Endothelial cell (in vitro differentiated cells): ENCODE measurements around the gene BIRC7. TPM values are rescaled to one million over a fixed set of nuclear protein-coding genes. Genes with fewer than 3 reads are reported as not detected.

Source experiments
- DNase-seq: peaks from one replicate; pipeline ENCODE4 v3.0.0; 2021; ENCODE audit warnings: low spot score
- H3K27ac Mint-ChIP-seq: one replicate; pipeline ENCODE4 v1.8.0; 2021; ENCODE audit warnings: mixed read lengths, inconsistent platforms; ENCODE audit not compliant: unreplicated experiment
- H3K27me3 Mint-ChIP-seq: one replicate; pipeline ENCODE4 v1.8.0; 2021; ENCODE audit warnings: mild to moderate bottlenecking, moderate library complexity, mixed read lengths, inconsistent platforms; ENCODE audit not compliant: unreplicated experiment
- H3K36me3 Mint-ChIP-seq: one replicate; pipeline ENCODE4 v1.8.0; 2021; ENCODE audit warnings: mild to moderate bottlenecking, low read depth, mixed read lengths, inconsistent platforms; ENCODE audit not compliant: unreplicated experiment
- H3K4me1 Mint-ChIP-seq: one replicate; pipeline ENCODE4 v1.8.0; 2021; ENCODE audit warnings: mild to moderate bottlenecking, mixed read lengths, inconsistent platforms; ENCODE audit not compliant: unreplicated experiment
- H3K4me3 Mint-ChIP-seq: one replicate; pipeline ENCODE4 v1.8.0; 2021; ENCODE audit warnings: mild to moderate bottlenecking, mixed read lengths, inconsistent platforms; ENCODE audit not compliant: unreplicated experiment
- H3K9me3 Mint-ChIP-seq: one replicate; pipeline ENCODE4 v1.8.0; 2021; ENCODE audit warnings: mixed read lengths, inconsistent platforms; ENCODE audit not compliant: unreplicated experiment
- CTCF ChIP-seq: fragments of 200-600 bp; sonication (generic); IDR thresholded peaks from one replicate; pipeline ENCODE4 v1.5.0; 2021; ENCODE audit warnings: antibody characterized with exemption; ENCODE audit not compliant: unreplicated experiment
- total RNA-seq: library from RNA; stranded (reverse); fragmentation: NEBNext Ultra II Directional; extraction: Animal tissue kit (Norgen Biotek cat#: 25700); gene quantifications from one replicate; pipeline ENCODE4 v1.2.1, GENCODE V29; 2021; ENCODE audit not compliant: unreplicated experiment

The BIRC7 gene
- total RNA-seq, 1 donor from 2014 or later = not detected

- no peak for DNase-seq
- Mint-ChIP-seq H3K4me1 (no peaks in the 10 kb centered on the region), H3K27me3 (peaks cover 11% of the 10 kb centered on the region), H3K4me3 (no peak overlapping the region), H3K36me3 (peaks cover 4% of the 10 kb centered on the region), H3K9me3 (no peaks in the 10 kb centered on the region), H3K27ac (no peak overlapping the region)
- no peak for TF ChIP-seq CTCF
These were observed 47.6 kb upstream of the BIRC7 start for GRCh38 chr20:63188159-63188442.

DNA sequence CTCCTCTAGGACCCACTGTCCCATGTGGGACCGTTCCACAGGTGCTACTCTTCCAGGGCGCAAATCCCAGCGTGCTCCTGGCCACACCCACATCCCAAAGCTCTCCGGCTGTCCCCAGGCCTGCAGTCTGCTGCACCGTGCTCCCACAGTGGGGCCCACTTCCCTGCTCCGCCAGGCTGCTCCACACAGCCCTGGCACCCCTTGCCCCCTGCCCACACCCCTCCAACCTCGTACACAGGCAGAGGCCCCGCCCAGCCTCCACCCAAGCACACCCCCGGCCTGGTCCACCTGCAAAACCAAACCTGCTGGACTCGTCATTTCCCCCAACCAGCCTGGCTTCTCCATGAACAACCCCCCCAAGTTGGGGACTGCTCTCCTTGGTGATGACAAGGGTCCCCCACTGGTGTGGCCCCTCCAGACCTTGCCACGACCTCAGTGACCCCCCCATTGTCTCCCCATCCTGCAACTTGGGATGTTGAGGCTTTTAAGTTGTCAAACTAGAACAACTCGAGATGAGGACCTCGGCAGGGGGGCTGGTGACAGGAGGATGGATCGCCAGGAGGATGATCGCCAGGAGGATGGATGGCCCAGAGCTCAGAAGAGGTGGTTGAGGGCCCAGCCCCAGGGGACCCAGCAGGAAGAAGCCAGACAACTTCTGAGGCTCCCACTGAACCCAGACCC is 46.9 kb upstream of the BIRC7 start:
- H3K4me3 Mint-ChIP-seq = no peak overlapping the region
- no peak for DNase-seq
- H3K36me3 Mint-ChIP-seq = peaks cover 4% of the 10 kb centered on the region
- H3K9me3 Mint-ChIP-seq = no peaks in the 10 kb centered on the region
- no peak overlapping the region for H3K27ac Mint-ChIP-seq
- TF ChIP-seq CTCF = no peak
- H3K27me3 Mint-ChIP-seq = peaks cover 9% of the 10 kb centered on the region
- no peaks in the 10 kb centered on the region for H3K4me1 Mint-ChIP-seq

GRCh38 chr20:63189322-63189642 is 46.4 kb upstream of the BIRC7 start:
- H3K27ac Mint-ChIP-seq = no peak overlapping the region
- no peak for TF ChIP-seq CTCF
- H3K27me3 Mint-ChIP-seq = peaks cover 8% of the 10 kb centered on the region
- no peaks in the 10 kb centered on the region for H3K9me3 Mint-ChIP-seq
- no peaks in the 10 kb centered on the region for H3K4me1 Mint-ChIP-seq
- no peak overlapping the region for H3K4me3 Mint-ChIP-seq
- peaks cover 4% of the 10 kb centered on the region for H3K36me3 Mint-ChIP-seq
- no peak for DNase-seq

DNA sequence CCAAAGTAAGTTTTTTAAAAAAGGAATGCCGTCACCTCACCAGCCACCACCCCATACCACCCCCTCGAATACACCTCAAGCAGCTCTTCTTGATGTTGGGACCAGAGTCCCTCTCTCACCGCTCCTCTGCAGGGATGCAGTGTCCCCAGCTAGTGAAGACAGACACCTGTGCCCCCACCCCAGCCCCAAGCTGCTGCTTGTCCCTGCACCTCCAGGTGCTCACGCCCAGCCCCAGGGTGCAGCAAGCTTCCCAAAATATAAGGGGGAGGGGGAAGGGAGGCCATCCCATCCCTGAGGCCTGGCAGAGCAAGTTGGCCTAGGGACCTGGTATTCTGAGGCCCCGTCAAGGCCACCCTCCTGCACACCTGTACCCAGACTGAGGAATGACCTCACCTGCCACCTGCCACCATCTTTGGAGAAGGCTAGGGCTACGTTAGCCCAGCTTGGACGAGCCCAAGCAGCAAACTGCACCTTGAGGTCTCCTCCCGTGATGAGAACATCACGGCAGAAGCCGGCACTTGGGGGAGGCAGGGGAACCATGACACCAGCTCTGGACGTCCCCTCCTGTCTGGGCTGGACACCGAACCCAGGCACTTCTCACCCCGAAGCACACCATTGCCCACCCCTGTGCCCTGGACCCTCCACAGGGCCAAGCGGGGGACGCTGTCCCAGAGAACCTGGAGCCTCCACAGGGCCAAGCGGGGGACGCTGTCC is 45.7 kb upstream of the BIRC7 start:
- H3K27me3 Mint-ChIP-seq = peaks cover 8% of the 10 kb centered on the region
- no peak overlapping the region for H3K27ac Mint-ChIP-seq
- no peak for TF ChIP-seq CTCF
- no peaks in the 10 kb centered on the region for H3K4me1 Mint-ChIP-seq
- H3K9me3 Mint-ChIP-seq = no peaks in the 10 kb centered on the region
- no peak overlapping the region for H3K4me3 Mint-ChIP-seq
- DNase-seq = no peak
- peaks cover 11% of the 10 kb centered on the region for H3K36me3 Mint-ChIP-seq

DNA sequence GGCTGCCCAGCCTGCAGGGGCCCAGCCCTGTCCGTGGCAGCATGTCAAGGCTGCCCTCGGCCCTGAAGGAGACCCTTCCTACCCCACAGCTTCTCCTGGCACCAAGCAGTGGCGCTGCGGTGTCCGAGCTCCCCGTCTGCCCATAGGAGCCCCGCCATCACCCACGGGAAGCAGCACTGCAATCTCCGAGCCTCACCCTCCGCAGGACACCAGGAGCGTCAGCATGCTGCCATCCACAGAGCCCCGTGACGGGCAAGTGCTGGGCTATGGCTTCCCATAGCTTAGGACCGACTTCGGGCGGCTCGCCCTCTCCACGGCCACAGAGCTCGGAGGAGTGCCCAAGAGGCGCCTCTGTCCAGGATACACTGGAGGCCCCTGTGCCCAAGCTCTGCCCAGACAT is 44.9 kb upstream of the BIRC7 start:
- H3K4me1 Mint-ChIP-seq = no peaks in the 10 kb centered on the region
- peaks cover 8% of the 10 kb centered on the region for H3K27me3 Mint-ChIP-seq
- H3K27ac Mint-ChIP-seq = no peak overlapping the region
- no peaks in the 10 kb centered on the region for H3K9me3 Mint-ChIP-seq
- no peak overlapping the region for H3K4me3 Mint-ChIP-seq
- DNase-seq = no peak
- TF ChIP-seq CTCF = no peak
- peaks cover 14% of the 10 kb centered on the region for H3K36me3 Mint-ChIP-seq
